Stimulated activated CD8-positive, alpha-beta memory T cell treated with anti-CD3 and anti-CD28 coated beads, Interleukin-7, amount 100 ng/mL, for 1 hour (primary cell): ENCODE data around the gene ZNF451.
A peak's percentile ranks its signal among the peaks of the same experiment; 100 is the strongest.

ENCODE experiments used
- DNase-seq, 2 donors: peaks; one replicate each; pipeline ENCODE4 v3.0.0-alpha.2; 2020; ENCODE audit warnings: low read depth in 2 of 2

The ZNF451 gene

DNA sequence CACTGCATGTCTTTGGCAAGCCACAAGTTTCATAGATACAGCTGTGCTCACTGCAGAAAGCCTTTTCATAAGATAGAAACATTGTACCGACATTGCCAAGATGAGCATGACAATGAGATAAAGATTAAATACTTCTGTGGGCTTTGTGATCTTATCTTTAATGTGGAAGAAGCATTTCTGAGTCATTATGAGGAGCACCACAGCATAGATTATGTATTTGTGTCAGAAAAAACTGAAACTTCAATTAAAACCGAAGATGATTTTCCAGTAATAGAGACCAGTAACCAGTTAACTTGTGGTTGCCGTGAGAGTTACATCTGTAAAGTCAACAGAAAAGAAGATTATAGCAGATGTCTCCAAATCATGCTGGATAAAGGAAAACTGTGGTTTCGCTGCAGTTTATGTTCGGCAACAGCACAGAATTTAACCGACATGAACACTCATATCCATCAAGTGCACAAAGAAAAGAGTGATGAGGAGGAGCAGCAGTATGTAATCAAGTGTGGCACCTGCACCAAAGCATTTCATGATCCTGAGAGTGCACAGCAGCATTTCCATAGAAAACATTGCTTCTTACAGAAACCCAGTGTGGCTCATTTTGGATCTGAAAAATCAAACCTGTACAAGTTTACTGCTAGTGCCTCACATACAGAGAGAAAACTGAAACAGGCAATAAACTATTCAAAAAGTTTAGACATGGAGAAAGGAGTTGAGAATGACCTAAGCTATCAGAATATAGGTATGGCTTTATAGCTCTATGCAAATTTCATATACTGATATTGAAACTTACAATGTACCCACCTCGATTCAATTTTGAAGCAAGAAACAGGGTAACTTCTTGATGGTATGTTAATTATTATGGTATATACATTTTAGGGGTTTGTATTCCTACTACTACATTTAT is 58.2 kb downstream of the ZNF451 start:
- no peak for DNase-seq

DNA sequence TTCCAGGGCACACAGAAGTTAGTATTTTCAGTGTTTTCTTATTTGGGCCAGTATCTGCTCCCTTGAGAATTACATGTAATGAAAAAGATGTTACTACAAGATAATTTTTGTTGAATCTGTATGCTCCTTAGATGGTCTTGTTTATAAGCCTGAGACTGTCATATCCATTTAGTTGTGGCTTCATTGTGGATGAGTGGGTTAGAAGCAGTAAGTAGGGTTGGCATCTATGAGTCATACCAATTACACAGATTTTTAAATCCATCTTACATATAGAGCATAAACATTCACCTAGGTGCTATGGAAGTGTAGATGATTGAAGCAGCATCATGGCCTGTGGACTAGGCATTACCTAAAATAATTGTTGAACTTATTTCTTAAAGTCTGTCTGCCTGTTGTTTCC is 68.7 kb downstream of the ZNF451 start:
- DNase-seq, result no peak

DNA sequence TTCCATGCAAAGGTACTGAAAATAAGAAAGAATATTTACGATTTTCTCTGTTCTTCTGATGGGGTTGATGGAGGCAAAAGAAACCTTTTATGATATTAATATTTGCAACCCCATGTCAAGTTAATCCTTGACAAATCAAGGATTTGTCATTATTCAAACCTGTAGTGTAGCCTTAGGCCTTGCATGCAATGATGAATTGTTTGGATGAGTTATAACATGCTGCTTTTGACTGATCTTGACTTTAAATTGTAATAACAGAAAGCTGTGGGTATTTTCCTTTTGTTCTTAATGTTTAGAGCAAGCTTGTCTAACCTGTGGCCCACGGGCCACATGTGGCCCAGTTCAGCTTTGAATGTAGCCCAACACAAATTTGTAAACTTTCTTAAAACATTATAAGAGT is 69.1 kb downstream of the ZNF451 start:
- no peak for DNase-seq

DNA sequence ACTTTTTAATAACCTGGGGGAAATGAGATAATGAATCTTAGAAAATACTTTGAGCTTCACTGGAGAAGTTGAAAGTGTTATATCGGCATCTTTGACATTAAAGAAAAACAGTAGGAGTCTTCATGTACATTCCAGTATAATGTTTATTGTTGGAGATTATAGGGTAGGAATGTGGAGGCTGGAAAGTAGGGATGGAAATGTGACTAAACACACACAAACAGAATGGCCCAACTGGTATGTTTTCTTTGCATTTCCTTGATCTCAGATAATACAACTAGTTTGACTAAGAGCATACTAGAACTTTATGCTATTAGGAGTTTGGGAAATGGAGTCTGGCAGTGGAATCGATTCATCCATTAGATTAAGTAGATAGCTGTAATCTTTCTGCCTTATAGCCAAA is 72.0 kb downstream of the ZNF451 start:
- DNase-seq, result no peak

DNA sequence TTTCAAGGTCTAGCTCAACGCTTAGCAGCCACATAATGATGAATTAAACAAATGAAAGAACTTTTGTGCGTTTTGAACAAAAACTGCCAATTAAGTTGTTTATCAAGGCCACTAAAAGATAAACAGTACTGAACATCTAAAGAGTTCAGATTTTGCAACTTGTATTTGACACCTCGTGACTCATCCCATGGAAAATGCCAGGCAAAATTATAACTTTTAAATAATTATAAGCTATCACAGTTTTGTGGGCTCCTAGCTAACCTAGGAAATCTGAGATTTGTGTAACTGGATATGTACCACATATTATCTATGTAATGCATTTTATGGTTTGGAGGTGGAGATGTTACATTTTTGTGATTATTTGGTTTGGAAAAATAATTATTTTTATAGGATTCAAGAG is 72.5 kb downstream of the ZNF451 start:
- DNase-seq, result no peak

DNA sequence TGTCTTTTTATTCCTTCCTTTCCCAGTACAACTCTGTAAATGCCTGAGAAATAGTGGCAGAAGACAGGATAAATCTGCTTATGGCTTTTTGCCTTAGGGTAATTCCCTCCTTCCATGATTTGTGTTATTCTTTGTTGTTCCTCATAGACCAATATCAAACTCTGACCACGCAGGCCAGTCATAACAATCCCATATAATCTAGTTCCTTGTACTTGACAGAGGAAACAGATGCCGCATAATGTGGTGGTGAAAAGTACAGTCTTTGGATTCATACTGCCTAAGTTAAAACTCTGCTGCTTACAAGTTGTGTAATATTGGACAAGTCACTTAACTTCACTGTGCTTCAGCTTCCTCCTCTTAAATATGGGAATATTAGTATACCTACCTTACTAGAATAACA is 74.0 kb downstream of the ZNF451 start:
- DNase-seq, result no peak

DNA sequence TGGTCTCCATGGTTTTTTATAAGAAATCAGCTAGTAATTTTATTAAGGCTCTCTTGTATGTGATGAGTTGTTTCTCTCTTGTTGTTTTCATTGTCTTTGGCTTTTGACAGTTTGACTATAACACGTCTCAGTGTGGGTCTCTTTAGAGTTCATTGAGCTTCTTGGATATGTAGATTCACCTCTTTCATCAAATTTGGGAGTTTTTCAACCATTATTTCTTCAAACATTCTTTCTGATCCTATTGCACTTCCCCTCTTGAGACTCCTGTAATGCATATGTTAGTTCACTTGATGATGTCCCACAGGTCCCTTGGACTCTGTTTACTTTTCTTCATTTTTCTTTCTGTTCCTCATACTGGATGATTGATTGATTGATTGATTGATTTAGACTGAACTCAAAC is 75.1 kb downstream of the ZNF451 start:
- DNase-seq, result no peak

DNA sequence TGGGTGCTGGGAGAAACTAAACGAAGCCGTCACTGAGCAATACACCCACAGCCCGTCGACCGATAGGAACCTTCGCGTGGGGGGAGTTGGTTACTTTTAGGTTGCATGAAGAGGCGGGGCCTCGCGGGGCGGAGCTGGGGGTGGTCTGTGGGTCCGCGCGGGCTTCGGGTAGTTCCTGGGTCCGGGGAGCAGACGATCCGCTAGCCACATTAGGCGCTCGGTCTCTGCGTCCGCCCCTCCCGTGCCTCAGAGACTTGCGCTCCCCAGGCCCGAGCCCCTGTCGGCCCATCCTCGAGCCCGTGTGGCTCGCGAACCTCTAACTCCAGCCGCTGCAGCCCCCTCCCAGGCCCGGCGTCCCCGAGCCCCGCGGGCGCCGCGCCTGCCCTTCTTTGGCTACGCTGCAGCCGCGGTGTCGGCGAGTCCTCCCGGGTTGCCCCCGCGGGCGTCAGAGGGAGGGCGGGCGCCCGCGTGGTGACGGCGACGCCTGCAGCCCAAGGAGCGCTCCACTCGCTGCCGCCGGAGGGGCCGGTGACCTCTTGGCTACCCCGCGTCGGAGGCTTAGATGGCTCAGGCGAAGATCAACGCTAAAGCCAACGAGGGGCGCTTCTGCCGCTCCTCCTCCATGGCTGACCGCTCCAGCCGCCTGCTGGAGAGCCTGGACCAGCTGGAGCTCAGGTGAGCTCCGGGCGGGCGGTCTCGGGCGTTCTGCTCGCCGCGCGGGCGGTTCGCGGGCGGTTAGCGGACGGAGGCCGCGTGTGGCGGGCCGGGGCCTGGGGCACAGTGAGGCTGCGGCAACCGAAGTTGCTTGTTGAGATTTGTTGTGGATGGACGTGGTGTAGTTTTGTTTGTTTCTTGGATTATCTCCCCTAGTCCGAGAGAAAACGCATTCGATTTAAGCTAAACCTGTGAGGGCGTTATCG is 82.4 kb downstream of the ZNF451 start, which contains the start of gene BAG2:
BAG2 (plus strand) TSS at position 191 of the 920 bp plus-strand sequence; CDS start at position 563, 372 bp downstream.
- DNase-seq, result peak; percentile 70 to 71

DNA sequence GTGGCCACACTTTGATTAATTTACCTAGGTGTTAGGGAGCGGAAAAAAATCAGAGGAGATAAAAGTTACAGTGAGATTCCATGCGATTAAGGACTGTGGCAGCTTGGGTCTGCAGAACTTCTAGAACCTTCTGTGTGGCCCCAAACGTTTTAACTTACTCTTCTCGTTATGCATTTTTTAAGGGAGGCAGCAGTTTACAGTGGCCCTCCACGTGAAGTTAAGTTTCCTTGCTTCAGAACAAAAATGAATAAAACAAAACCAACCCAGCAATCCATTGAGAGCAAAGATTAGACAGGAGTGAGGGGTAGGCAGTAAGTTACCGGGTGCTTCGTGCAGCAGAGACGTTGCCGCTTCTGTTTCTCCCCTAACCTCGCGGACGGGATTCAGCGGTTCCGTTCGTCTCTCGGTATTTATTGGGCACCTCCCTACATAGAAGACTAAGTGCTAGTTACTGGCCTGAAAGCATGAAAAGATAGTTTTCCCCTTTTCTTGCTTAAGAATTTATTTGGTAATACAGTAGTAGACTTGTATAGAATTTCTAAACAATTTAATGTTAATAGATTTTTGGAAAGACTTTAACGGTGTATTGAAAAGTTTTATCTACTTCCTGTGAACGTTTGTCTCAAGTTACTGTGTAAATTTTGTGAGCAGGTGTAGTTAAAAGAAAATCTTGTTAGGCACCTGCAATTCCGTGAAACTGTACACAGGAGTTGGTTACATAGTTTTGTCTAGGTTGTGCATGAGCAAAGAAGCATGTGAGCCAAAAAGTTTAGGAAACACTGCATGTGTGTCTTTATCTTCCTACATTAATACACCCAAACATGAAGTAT is 83.3 kb downstream of the ZNF451 start:
- DNase-seq, result no peak

DNA sequence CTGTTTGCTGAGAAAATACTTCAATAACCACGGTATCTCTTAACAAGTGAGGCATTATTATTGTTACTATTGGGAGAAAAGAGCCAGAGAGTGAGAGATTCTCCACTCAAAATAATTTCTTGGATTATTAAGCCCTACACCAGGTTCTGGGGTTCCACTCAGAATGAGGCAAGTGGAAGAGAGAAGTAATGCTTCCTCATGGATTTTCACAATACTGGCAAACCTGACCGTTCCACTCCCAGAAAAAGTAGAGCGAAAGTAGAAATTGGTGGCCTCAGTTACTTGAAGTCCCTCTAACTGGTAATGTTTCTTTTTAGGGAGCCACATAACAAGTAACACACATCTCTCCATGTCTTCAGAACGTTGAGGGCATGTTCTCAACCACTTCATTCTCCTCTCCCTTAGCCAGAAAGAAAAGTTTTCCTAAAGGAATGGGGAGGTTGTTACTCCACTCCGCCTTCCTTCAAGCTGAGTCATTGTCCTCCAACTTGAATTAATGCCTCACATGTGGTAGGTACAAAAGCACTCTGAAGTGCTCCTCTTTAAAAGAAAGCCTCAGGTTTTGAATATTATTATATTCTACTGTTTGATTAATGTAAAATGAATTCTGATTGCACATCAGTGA is 84.0 kb downstream of the ZNF451 start:
- no peak for DNase-seq

DNA sequence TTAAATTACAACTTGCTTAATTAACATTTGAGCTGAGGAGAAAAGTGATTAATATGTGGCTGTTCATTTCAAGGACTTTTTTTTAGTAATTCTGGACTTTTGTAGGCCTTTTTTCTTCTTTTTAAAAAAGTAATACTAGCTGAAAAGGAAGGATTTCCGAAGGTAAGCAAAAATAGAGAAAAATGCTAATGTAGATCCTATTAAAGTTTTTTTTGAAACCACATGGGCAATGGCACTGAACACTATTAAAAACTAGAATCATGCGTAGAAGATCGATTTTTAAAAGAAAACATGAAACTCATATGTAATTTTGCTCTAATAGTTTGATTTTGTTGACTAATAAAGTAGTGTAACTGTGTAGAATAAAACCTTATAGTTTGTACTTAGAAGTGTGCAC is 84.5 kb downstream of the ZNF451 start:
- DNase-seq, result no peak

DNA sequence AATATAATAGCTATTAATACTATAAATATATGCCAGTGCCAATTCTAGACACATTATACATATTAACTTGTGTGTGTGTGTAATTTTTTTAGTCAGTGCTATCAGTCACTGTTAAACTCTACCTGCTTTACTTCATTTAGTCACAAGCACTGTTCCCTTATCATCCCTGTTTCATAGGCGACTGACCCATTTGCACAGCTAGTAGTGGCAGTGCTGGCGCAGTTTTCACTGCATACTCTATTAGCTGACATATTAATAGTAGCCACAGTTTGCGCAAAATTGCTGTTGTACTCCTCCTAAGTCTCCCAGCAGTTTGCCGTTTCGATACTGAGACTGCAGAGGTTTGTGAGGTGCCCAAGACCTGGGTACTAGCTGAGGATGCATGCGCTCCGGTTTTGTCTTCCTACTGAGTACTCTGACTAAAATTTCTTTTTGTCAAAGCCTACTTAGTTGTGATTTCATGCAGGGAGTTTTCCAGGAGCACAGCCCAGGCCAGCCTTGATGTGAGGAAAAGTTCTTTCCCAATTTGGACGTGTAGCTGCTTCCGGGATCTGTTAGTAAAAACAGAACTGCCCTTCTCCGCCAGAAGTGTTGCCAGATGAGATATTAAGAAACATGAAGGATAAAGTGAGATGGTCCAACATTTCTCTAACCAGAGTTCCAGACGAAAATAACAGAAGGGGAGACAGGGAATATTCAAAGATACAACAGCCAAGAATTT is 87.7 kb downstream of the ZNF451 start:
- DNase-seq, result no peak

DNA sequence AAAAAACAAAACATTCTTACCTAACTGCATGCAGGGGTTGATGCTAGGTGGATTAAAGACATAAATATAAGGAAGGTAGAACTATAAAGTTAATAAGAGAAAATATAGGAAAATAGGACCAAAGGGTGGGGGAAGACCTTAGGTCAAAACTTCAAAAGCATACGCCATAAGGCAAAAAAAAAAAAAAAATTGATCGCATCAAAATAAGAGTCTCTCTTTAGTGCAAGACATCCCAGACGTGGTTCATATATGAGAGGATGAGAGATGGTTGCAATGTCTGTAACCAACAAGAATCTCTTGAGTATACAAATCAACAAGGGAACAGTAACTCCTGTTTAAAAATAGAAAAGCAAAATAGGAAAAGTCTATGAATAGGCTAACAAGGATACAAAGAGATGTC is 90.6 kb downstream of the ZNF451 start:
- no peak for DNase-seq

DNA sequence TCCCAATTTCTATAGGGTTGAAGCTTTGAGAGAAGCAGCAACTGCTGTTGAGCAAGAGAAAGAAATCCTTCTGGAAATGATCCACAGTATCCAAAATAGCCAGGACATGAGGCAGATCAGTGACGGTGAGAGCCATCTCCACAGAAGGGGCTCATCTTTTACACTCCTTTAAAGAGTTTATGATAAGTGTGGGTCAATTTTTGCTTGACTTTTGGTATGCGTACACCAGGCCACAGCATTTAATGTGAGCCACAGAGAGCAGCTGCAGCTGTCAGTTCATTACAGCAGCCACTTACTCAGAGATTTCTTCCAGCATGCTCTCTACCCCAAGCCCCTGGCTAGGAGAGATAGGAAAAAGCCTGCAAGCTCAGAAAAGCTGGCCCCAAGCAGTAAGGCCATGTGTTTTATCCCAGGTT is 92.0 kb downstream of the ZNF451 start:
- DNase-seq, result no peak

DNA sequence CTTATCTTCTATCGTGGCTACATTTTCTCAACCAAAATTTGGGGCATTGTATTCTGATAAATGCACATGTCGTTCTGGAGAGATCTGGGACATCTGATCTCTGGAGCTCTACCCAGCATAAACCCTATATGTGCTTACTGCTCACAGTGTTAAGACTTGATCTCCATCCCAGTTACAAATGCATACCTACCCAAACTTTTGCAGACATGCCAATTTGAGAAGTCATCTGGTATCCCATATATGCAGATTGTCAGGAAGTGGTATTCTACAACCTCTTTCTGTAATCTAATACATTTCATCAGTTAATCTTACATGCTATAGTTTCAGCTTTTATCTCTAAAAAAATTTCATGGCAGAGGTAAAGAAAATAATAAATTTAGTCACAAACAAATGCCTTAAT is 93.3 kb downstream of the ZNF451 start:
- no peak for DNase-seq

DNA sequence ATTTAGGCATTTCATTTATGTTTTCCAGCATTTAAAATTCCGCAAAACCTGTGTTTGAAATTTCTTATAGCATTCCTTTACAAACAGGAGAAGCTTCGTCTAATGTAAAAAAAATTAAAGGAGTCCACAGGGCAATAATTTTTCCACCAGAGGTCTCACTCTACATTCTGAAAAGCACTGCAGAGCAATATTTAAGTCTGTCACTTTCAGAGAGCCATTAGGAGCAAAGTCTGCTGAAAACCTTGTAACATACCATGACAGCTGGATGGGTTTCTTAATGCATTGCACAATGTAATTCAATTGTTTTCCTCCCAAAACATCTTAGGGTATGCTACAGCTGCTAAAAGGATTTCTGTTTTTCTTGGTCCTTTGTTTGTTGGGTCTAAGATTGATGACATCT is 100.2 kb downstream of the ZNF451 start:
- DNase-seq, result no peak

DNA sequence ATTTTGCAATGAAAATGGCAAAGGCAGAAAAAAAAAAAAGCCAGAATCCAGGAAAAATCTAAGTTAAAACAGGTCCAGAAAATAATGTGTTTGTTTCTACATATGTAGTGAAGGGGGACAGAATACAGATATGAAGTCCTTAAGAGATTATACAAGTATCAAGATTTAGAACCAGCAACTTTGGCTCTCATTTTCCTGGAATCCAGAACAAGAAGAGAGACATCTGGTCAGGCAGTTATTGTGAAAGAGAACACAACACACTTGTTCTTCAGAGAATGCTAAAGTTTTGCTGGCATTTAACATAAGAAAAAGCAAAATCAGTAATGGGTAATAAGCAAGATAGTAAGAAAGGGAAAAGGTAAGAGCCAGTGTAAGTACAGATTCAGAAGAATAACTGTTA is 103.2 kb downstream of the ZNF451 start:
- DNase-seq, result no peak

DNA sequence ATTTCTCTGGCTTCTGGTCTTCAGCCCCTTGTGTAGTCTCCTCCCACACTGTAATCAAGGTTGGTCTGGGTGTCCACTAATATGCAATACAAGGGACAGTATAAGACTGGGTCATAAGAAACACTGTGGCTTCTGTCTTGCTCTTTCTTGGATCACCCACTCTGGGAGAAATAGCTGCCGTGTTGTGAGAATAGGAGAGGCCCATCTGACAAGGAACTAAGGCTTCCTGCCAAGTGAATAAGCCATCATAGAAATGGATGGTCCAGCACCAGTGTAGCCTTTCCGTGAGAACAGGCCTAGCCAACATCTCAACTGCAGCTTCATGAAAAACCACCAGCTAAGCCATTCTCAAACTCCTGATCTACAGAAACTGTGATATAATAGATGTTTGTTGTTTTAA is 105.5 kb downstream of the ZNF451 start:
- DNase-seq, result no peak

DNA sequence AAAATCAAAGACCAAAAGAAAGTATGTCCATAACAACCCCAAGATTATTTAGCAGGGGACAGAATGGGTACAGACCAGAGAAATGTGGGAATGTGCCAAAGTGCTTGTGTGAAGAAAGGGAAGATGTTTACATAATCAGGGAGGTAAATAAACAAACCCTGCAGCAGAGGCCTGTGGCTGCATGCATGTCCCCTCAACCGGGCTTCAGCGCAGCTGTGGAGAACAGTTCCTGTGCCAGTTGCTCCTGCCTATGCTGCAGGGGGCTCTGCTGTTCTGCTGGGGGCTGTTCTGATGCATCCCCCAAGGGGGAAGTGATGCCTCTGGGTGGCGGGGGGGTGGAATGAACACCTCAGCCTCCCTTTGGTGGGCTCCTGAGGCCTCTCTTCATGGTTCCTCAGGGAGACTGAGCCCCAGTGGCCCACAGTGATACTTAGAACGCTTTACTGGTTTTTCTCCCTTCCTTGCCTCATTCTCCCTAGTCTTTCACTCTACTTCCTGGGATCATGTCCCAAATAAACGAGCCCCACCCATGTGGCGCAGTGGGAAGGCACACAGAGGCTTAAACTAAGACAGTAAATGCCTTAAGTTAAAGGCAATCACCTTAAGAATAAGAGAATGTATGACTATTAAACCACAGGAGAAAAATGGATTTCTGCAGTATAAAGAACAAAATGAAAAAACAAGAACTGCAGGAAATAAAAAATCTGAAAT is 109.1 kb downstream of the ZNF451 start:
- DNase-seq, result no peak

DNA sequence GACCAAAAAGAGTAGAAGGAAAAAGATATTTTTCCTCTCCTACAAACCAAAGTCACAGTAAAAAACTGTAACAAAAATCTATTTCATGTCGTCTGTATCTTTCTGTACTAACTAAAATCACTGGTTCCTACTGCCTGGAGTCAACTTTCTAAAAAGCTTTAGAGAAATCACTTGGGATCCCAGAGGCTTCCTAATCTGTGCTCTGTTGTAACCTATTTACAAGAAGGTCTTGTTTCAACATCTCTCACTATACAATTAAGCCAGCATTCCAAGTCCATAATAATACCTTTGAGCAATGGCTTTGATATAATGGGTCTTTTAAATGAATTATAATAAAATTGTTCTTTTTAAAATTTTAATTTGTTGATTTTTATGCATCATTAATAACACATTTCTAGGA is 111.7 kb downstream of the ZNF451 start:
- no peak for DNase-seq
